ENCODE measurements around the gene C11orf87. TPM values are rescaled to one million over a fixed set of nuclear protein-coding genes. Genes with fewer than 3 reads are reported as not detected.

Gene C11orf87
- total RNA-seq, 3 donors from 2014 or later (not counting 1 experiment from before 2014, with no cell fraction given) = not detected

- no peaks in the 10 kb centered on the region for H3K27me3 Mint-ChIP-seq (ENCODE audit: low read depth in 2 of 2)
- Histone ChIP-seq H3K4me1 (ENCODE audit: control insufficient read depth, insufficient read depth, low read length) (no peaks in the 10 kb centered on the region), H3K4me3 (ENCODE audit: low read length) (no peak overlapping the region), H3K27ac (ENCODE audit: low read length) (no peak overlapping the region), H3K36me3 (ENCODE audit: control insufficient read depth, insufficient read depth, low read length) (no peaks in the 10 kb centered on the region), H3K9me3 (ENCODE audit: control insufficient read depth, insufficient read depth, low read length) (no peaks in the 10 kb centered on the region), H3K27me3 (ENCODE audit: control insufficient read depth, insufficient read depth, low read length) (no peaks in the 10 kb centered on the region)
- H3K4me3 Mint-ChIP-seq = no peak overlapping the region
- H3K9me3 Mint-ChIP-seq = no peaks in the 10 kb centered on the region
- no peak for ATAC-seq
- H3K4me1 Mint-ChIP-seq = no peaks in the 10 kb centered on the region
- no peak for DNase-seq
- no peak overlapping the region for H3K27ac Mint-ChIP-seq
- TF ChIP-seq, protein P1, sequence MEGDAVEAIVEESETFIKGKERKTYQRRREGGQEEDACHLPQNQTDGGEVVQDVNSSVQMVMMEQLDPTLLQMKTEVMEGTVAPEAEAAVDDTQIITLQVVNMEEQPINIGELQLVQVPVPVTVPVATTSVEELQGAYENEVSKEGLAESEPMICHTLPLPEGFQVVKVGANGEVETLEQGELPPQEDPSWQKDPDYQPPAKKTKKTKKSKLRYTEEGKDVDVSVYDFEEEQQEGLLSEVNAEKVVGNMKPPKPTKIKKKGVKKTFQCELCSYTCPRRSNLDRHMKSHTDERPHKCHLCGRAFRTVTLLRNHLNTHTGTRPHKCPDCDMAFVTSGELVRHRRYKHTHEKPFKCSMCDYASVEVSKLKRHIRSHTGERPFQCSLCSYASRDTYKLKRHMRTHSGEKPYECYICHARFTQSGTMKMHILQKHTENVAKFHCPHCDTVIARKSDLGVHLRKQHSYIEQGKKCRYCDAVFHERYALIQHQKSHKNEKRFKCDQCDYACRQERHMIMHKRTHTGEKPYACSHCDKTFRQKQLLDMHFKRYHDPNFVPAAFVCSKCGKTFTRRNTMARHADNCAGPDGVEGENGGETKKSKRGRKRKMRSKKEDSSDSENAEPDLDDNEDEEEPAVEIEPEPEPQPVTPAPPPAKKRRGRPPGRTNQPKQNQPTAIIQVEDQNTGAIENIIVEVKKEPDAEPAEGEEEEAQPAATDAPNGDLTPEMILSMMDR (IDR thresholded peaks at IDR 0.05) = no peak
- intact Hi-C loops (cut with micrococcal nuclease) = no loop called here
- H3K36me3 Mint-ChIP-seq = no peaks in the 10 kb centered on the region
Measured at GRCh38 chr11:109405671-109406070, 16.3 kb upstream of the C11orf87 start.

- Mint-ChIP-seq H3K9me3 (peaks cover 0 to 7% of the 10 kb centered on the region in 2 donors), H3K27ac (no peak overlapping the region), H3K4me1 (no peaks in the 10 kb centered on the region), H3K4me3 (no peak overlapping the region), H3K36me3 (no peaks in the 10 kb centered on the region), H3K27me3 (ENCODE audit: low read depth in 2 of 2) (peaks cover 8 to 14% of the 10 kb centered on the region in 2 donors)
- Histone ChIP-seq H3K27me3 (ENCODE audit: control insufficient read depth, insufficient read depth, low read length) (peaks cover 6% of the 10 kb centered on the region), H3K4me3 (ENCODE audit: low read length) (no peak overlapping the region), H3K36me3 (ENCODE audit: control insufficient read depth, insufficient read depth, low read length) (no peaks in the 10 kb centered on the region), H3K4me1 (ENCODE audit: control insufficient read depth, insufficient read depth, low read length) (no peaks in the 10 kb centered on the region), H3K27ac (ENCODE audit: low read length) (no peak overlapping the region), H3K9me3 (ENCODE audit: control insufficient read depth, insufficient read depth, low read length) (no peaks in the 10 kb centered on the region)
- DNase-seq (no peak), ATAC-seq (no peak)
- intact Hi-C loops (cut with micrococcal nuclease) = no loop called here
- WGBS (ENCODE audit: insufficient coverage) = 84% methylated on average over 2 of the region's 2 CpGs
- TF ChIP-seq, protein P1 (IDR thresholded peaks at IDR 0.05) = no peak
Measured at GRCh38 chr11:109416601-109417000, 5.4 kb upstream of the C11orf87 start.

DNA sequence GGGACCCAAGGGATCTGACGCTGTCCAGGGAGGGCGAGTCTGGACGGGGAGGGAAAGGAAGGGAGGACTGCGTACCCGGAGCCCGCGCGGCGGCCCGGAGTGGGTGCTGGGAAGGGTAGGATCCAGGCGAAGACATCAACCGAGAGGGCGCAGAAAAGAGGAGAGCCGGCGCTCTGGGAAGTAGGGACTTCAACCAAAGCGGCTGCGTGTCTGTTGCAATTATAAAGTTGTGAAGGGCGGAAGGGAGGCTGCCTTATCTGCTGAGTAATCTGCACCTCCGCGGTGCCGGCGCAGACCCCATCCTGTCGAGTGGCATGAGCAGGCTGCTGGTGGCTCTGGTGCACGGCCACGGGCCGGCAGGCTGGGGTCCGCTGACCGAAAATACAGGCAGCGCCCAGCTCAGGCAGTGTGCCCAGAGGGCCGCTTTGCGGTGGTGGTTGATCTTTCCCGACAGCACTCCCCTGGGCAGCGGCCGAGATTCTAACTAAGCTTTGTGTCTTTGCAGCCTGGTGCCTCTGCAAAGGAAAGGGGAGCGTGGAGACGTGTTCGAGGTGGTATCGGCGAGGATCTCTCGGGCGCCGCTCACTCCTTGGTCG is 978 bp downstream of the C11orf87 start:
- no peak overlapping the region for H3K27ac Mint-ChIP-seq
- no peaks in the 10 kb centered on the region for H3K36me3 ChIP-seq (ENCODE audit: control insufficient read depth, insufficient read depth, low read length)
- no peaks in the 10 kb centered on the region for H3K4me1 Mint-ChIP-seq
- intact Hi-C loops (cut with micrococcal nuclease) = no loop called here
- DNase-seq (no peak), ATAC-seq (no peak)
- H3K9me3 Mint-ChIP-seq = peaks cover 0 to 3% of the 10 kb centered on the region in 2 donors
- H3K9me3 ChIP-seq (ENCODE audit: control insufficient read depth, insufficient read depth, low read length) = no peaks in the 10 kb centered on the region
- no peak overlapping the region for H3K4me3 ChIP-seq (ENCODE audit: low read length)
- TF ChIP-seq, protein P1 (IDR thresholded peaks at IDR 0.05) = no peak
- WGBS (ENCODE audit: insufficient coverage) = 4% methylated on average over 43 of the region's 43 CpGs
- H3K27me3 Mint-ChIP-seq (ENCODE audit: low read depth in 2 of 2) = peaks cover 26 to 28% of the 10 kb centered on the region in 2 donors
- H3K27ac ChIP-seq (ENCODE audit: low read length) = no peak overlapping the region
- no peaks in the 10 kb centered on the region for H3K4me1 ChIP-seq (ENCODE audit: control insufficient read depth, insufficient read depth, low read length)
- peaks cover 17% of the 10 kb centered on the region for H3K27me3 ChIP-seq (ENCODE audit: control insufficient read depth, insufficient read depth, low read length)
- no peaks in the 10 kb centered on the region for H3K36me3 Mint-ChIP-seq
- no peak overlapping the region for H3K4me3 Mint-ChIP-seq
